Body of pancreas (tissue), 4 donors: ENCODE results near the gene SNAI3.

ENCODE experiments used
- CTCF ChIP-seq, 7 experiments: fragments of 450-650 bp in 4 of 7; fragments of 200-600 bp in 3 of 7; sonication (generic) in 3 of 7; IDR thresholded peaks; one replicate each; pipeline ENCODE4 v1.5.1; 2016 to 2019; ENCODE audit warnings: antibody characterized with exemption in 7 of 7
- POLR2A ChIP-seq, 3 donors: fragments of 450-650 bp; IDR thresholded peaks; one replicate each; pipeline ENCODE4 v1.6.1; 2016; ENCODE audit warnings: antibody characterized with exemption in 3 of 3, mild to moderate bottlenecking in 2 of 3

DNA sequence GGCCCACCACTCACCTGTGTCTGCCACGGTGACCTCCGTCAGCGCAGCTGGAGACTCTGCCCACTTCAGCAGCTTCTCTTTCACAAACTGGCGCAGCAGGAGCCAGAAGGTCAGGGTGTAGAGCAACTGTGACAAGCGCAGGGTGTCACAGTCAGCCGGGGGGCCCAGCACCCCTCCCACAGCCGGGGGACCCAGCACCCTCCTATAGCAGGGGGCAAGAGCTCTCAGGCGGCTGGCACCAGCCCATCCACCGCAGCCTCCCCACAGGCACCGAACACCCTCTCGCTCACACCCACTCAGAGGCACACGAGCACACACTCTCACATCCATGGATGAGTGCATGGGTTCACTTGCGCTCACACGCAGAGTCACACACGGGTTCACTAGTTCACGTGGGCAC lies 48.8 kb upstream of the SNAI3 start:
- TF ChIP-seq POLR2A (IDR thresholded peaks at IDR 0.05) = no peak
- TF ChIP-seq CTCF (IDR thresholded peaks at IDR 0.05) = no peak
